B cell (primary cell): ENCODE measurements around the gene SSTR1. TPM values are rescaled to one million over a fixed set of nuclear protein-coding genes. Genes with fewer than 3 reads are reported as not detected.

Experiments
- ATAC-seq: fragments of 200-7000 bp; cut with Tn5 transposase; one replicate; pipeline ENCODE4 v1.10.0; 2021; ENCODE audit warnings: low read depth, mild to moderate bottlenecking, moderate number of reproducible peaks, moderate library complexity
- CTCF ChIA-PET: fragments of 350-600 bp; sonication (Branson Sonifier 250); formaldehyde crosslinking; loops from one replicate; lab custom pipeline; 2021; ENCODE audit warnings: antibody characterized with exemption, inconsistent platforms; lab: Charles Lee
- POLR2A ChIA-PET: fragments of 350-600 bp; sonication (Branson Sonifier 250); formaldehyde crosslinking; loops from one replicate; lab custom pipeline; 2021; ENCODE audit warnings: antibody characterized with exemption; lab: Charles Lee
- DNase-seq: peaks from one replicate; pipeline ENCODE4 v3.0.0; 2013
- H2AFZ ChIP-seq: 2 replicates; pipeline ENCODE4 v1.6.1; 2012; ENCODE audit warnings: mild to moderate bottlenecking, low read depth, low read length; ENCODE audit not compliant: insufficient read depth, poor library complexity, severe bottlenecking
- H3K27ac ChIP-seq, 2 donors: 1 replicate in 1 of 2; 2 replicates in 1 of 2; pipeline ENCODE4 v1.5.1; 2012 to 2013; ENCODE audit warnings: low read length in 2 of 2, mild to moderate bottlenecking in 2 of 2, moderate library complexity in 1 of 2
- H3K27me3 ChIP-seq, 4 experiments: fragments of 200-600 bp in 1 of 4; sonication (generic) in 1 of 4; replicated peaks in 1 of 4; 1 replicate in 2 of 4; 2 replicates in 2 of 4; pipeline versions ENCODE4 v1.6.1 to v1.7.0; 2013 to 2016; ENCODE audit warnings: low read length in 3 of 4, mild to moderate bottlenecking in 2 of 4, mixed read lengths in 1 of 4, moderate library complexity in 1 of 4; ENCODE audit not compliant: insufficient read depth in 4 of 4, control insufficient read depth in 3 of 4; ENCODE audit errors: control extremely low read depth in 1 of 4
- H3K36me3 ChIP-seq, 2 experiments: replicated peaks in 1 of 2; 1 replicate in 1 of 2; 2 replicates in 1 of 2; pipeline versions ENCODE4 v1.6.1 to v1.7.1; 2013; ENCODE audit warnings: low read length in 1 of 2; ENCODE audit not compliant: insufficient read depth in 2 of 2, control insufficient read depth in 1 of 2; ENCODE audit errors: control extremely low read depth in 1 of 2, extremely low read depth in 1 of 2
- H3K4me1 ChIP-seq, 2 donors: fragments of 200-600 bp in 1 of 2; sonication (generic) in 1 of 2; 1 replicate in 1 of 2; 2 replicates in 1 of 2; pipeline versions ENCODE4 v1.5.1 to v1.6.1; 2013 to 2017; ENCODE audit warnings: low read length in 2 of 2; ENCODE audit not compliant: control insufficient read depth in 2 of 2, insufficient read depth in 2 of 2
- H3K4me2 ChIP-seq: replicated peaks from 2 replicates; pipeline ENCODE3; 2012; ENCODE audit warnings: mild to moderate bottlenecking, low read depth, low read length; ENCODE audit not compliant: poor library complexity, severe bottlenecking
- H3K4me3 ChIP-seq, 5 experiments: fragments of 200-600 bp in 1 of 5; sonication (generic) in 1 of 5; 1 replicate in 3 of 5; 2 replicates in 2 of 5; pipeline versions ENCODE4 v1.5.1 to v1.7.0; 2011 to 2016; ENCODE audit warnings: low read length in 4 of 5, mild to moderate bottlenecking in 4 of 5, low read depth in 2 of 5, control low read depth in 1 of 5, moderate library complexity in 1 of 5; ENCODE audit not compliant: insufficient read depth in 1 of 5; ENCODE audit errors: control extremely low read depth in 1 of 5, extremely low read depth in 1 of 5
- H3K79me2 ChIP-seq: fragments of 200-600 bp; sonication (generic); one replicate; pipeline ENCODE4 v1.6.0; 2016; ENCODE audit warnings: low read length; ENCODE audit not compliant: control insufficient read depth, insufficient read depth
- H3K9ac ChIP-seq: fragments of 200-600 bp; sonication (generic); 2 replicates; pipeline ENCODE4 v1.6.1; 2017; ENCODE audit warnings: mild to moderate bottlenecking, low read length, moderate library complexity
- H3K9me3 ChIP-seq, 3 donors: one replicate each; pipeline versions ENCODE4 v1.6.1 to v1.7.1; 2013; ENCODE audit warnings: low read length in 2 of 3; ENCODE audit not compliant: control insufficient read depth in 2 of 3, insufficient read depth in 1 of 3; ENCODE audit errors: control extremely low read depth in 1 of 3
- H4K20me1 ChIP-seq: 2 replicates; pipeline ENCODE4 v1.6.0; 2012; ENCODE audit warnings: mild to moderate bottlenecking, low read length; ENCODE audit not compliant: insufficient read depth, control insufficient read depth, poor library complexity, severe bottlenecking
- H3K27ac Mint-ChIP-seq: one replicate; pipeline ENCODE4 v1.8.0; 2021; ENCODE audit warnings: mixed read lengths
- H3K27me3 Mint-ChIP-seq: one replicate; pipeline ENCODE4 v1.8.0; 2021; ENCODE audit warnings: mixed read lengths
- H3K4me1 Mint-ChIP-seq: one replicate; pipeline ENCODE4 v1.8.0; 2021; ENCODE audit warnings: mixed read lengths
- H3K4me3 Mint-ChIP-seq: one replicate; pipeline ENCODE4 v1.8.0; 2021; ENCODE audit warnings: mixed read lengths
- H3K9me3 Mint-ChIP-seq: one replicate; pipeline ENCODE4 v1.8.0; 2022; ENCODE audit warnings: mixed read lengths; ENCODE audit not compliant: insufficient read depth
- EZH2 ChIP-seq: IDR thresholded peaks from 2 replicates; pipeline ENCODE4 v1.6.1; 2012; ENCODE audit warnings: borderline replicate concordance, low read depth, mild to moderate bottlenecking, moderate library complexity, low read length; ENCODE audit not compliant: insufficient read depth, poor library complexity, severe bottlenecking
- WGBS: methylation state at CpG from one replicate; pipeline ENCODE4 v1.1.5; 2013; ENCODE audit warnings: missing lambda C conversion rate; ENCODE audit not compliant: insufficient coverage; 5-methylcytosine and 5-hydroxymethylcytosine counted together
- intact Hi-C: fragments of 100-400 bp; cut with micrococcal nuclease; formaldehyde crosslinking; loops from one replicate; pipeline ENCODE4 v1.10.0; 2022
- polyA plus RNA-seq: library from polyadenylated mRNA; depleted of rRNA; stranded (reverse); fragments of >200 nt; gene quantifications from 2 replicates; pipeline ENCODE4 v1.2.3, GENCODE V29; 2012
- total RNA-seq, 2 donors: library from RNA; stranded (reverse); fragments of 120-200 nt in 1 of 2; gene quantifications; 1 replicate in 1 of 2; 2 replicates in 1 of 2; pipeline versions ENCODE4 v1.2.3 to v1.2.4, GENCODE V29; 2013 to 2022
- TF ChIP-seq, protein P1 (sequence below): fragments of 200-600 bp; IDR thresholded peaks from one replicate; pipeline ENCODE4 v1.8.0; 2022; ENCODE audit warnings: antibody characterized with exemption, mild to moderate bottlenecking

SSTR1 gene
- total and polyA plus RNA-seq, 2 donors (not counting 1 experiment from before 2014, with no cell fraction given) = not detected

DNA sequence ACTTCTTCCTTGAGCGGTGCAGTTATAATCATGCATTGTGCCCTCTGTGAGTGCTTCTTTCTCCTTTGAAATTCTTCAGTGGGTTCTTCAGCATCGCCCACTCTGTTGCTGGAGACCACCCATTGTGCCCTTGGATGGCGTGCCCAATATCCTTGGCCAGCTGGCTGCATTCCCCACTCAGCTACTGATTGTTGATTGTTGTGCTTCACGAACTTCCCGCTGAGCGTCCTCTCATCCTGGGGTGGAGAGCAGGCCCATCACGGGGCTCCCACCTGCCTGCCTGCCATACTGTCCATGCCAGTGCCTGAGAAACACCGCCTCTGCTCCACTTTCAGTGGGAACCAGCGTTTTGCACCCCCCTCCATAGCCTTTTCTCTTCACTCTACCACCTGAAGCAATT lies 8.6 kb upstream of the SSTR1 start:
- Histone ChIP-seq H3K36me3 (no peaks in the 10 kb centered on the region), H3K4me1 (no peaks in the 10 kb centered on the region), H3K9ac (no peak overlapping the region), H3K9me3 (no peaks in the 10 kb centered on the region), H2AFZ (no peak overlapping the region), H4K20me1 (no peaks in the 10 kb centered on the region), H3K79me2 (no peaks in the 10 kb centered on the region), H3K27ac (no peak overlapping the region), H3K4me3 (no peak overlapping the region), H3K27me3 (no peaks in the 10 kb centered on the region), H3K4me2 (no peak overlapping the region)
- H3K9me3 Mint-ChIP-seq = no peaks in the 10 kb centered on the region
- no peak overlapping the region for H3K4me3 Mint-ChIP-seq
- no peak for DNase-seq
- no peak overlapping the region for H3K27ac Mint-ChIP-seq
- no peaks in the 10 kb centered on the region for H3K27me3 Mint-ChIP-seq
- ChIA-PET CTCF (no interaction called here), POLR2A (no interaction called here)
- no peak for TF ChIP-seq EZH2
- TF ChIP-seq, protein P1, sequence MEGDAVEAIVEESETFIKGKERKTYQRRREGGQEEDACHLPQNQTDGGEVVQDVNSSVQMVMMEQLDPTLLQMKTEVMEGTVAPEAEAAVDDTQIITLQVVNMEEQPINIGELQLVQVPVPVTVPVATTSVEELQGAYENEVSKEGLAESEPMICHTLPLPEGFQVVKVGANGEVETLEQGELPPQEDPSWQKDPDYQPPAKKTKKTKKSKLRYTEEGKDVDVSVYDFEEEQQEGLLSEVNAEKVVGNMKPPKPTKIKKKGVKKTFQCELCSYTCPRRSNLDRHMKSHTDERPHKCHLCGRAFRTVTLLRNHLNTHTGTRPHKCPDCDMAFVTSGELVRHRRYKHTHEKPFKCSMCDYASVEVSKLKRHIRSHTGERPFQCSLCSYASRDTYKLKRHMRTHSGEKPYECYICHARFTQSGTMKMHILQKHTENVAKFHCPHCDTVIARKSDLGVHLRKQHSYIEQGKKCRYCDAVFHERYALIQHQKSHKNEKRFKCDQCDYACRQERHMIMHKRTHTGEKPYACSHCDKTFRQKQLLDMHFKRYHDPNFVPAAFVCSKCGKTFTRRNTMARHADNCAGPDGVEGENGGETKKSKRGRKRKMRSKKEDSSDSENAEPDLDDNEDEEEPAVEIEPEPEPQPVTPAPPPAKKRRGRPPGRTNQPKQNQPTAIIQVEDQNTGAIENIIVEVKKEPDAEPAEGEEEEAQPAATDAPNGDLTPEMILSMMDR = no peak
- no peaks in the 10 kb centered on the region for H3K4me1 Mint-ChIP-seq
- no peak for ATAC-seq
- WGBS = 87% methylated on average over 9 of the region's 9 CpGs
- intact Hi-C loops = no loop called here

GRCh38 chr14:38199739-38200138 lies 8.0 kb upstream of the SSTR1 start:
- intact Hi-C loops = no loop called here
- no peaks in the 10 kb centered on the region for H3K4me1 ChIP-seq
- no peaks in the 10 kb centered on the region for H3K27me3 ChIP-seq
- H3K9me3 Mint-ChIP-seq = no peaks in the 10 kb centered on the region
- H4K20me1 ChIP-seq = no peaks in the 10 kb centered on the region
- no peaks in the 10 kb centered on the region for H3K27me3 Mint-ChIP-seq
- H3K27ac Mint-ChIP-seq = no peak overlapping the region
- no peak for TF ChIP-seq EZH2
- TF ChIP-seq, protein P1 = no peak
- no peak overlapping the region for H3K4me3 ChIP-seq
- WGBS = no CpG with 5 or more reads among the region's 1 CpG
- H2AFZ ChIP-seq = no peak overlapping the region
- no peaks in the 10 kb centered on the region for H3K36me3 ChIP-seq
- POLR2A ChIA-PET = no interaction called here
- no peaks in the 10 kb centered on the region for H3K79me2 ChIP-seq
- no peaks in the 10 kb centered on the region for H3K9me3 ChIP-seq
- CTCF ChIA-PET = no interaction called here
- no peak overlapping the region for H3K27ac ChIP-seq
- no peaks in the 10 kb centered on the region for H3K4me1 Mint-ChIP-seq
- no peak overlapping the region for H3K4me2 ChIP-seq
- ATAC-seq = no peak
- DNase-seq = no peak
- no peak overlapping the region for H3K4me3 Mint-ChIP-seq
- H3K9ac ChIP-seq = no peak overlapping the region
